Measurements from ENCODE around the gene CLIP1.
"Not testable (repeated sequence)": the region's sequence is repeated elsewhere in the genome, so short reads cannot be mapped to it uniquely, and the experiment has no call there.

CLIP1 gene

DNA sequence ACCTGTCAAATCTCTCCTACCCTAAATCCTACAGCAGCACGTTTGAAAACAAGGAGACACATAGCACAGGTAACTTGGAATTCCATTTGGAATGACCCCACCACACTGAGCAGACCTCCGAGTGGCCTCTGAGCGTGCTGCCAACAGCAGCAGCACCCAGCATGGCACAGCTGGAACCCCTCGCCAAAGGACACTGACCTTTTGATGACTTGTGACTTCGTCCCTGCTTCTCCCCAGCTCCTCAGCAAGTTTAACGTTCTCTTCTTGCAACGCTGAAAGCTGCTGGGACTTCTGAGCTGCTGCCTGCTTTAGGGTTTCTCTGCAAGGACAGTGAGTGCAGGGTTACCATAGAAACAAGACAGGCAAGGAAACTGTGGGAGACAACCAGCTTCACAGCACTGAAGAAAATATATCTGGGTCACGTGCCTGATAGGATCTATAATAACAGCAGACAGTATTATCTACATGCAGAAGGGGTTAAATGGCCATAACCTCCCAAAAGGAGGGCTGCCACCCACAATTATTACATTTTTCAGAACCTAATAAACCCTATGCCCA lies 112.8 kb downstream of the CLIP1 start:
- no peak for DNase-seq

DNA sequence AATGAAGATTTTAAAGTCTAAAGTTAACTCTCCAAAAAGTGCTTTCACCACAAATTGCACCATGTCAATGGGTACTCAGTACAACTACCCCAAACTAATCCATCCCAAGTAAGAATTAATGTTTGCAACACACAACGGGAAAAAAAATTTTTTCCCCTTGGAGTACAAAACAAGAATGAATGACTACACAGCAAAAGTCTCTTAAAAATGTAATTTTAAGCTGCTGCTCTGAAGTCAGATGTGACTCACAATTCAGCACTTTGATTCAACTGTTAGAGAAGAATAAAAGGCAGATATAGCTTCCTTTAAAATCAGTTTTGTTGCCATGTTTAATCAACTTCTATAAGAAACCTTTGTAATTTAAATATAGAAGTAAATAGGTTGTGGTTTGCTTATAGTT lies 113.7 kb downstream of the CLIP1 start:
- no peak for DNase-seq

DNA sequence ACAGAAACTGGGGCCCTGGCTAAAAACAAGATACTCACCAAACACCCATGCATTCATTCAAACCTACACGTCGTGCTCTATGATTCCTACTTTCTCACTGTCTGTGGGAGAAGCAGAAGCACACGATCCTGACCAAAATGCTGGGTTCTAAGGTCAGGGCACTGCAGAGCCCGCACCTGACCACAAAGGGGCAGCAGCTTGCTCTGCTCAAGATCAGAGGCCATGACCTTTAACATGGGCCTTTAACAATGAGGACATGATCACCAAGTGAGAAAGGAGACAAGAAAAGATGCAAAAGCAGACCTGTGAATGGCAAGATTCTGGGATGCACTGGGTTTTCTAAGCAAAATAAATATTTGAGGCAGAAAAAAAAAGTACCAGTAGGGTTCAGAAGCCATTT lies 116.1 kb downstream of the CLIP1 start:
- DNase-seq = no peak

GRCh38 chr12:122304924-122305323 lies 117.5 kb downstream of the CLIP1 start:
- no peak for DNase-seq

GRCh38 chr12:122303068-122303467 lies 119.4 kb downstream of the CLIP1 start:
- DNase-seq = no peak

GRCh38 chr12:122298071-122298748 lies 124.3 kb downstream of the CLIP1 start:
- no peak for DNase-seq

GRCh38 chr12:122297494-122297893 lies 125.0 kb downstream of the CLIP1 start:
- no peak for DNase-seq

- DNase-seq = no peak
These were observed 126.6 kb downstream of the CLIP1 start for GRCh38 chr12:122295877-122296276.

- DNase-seq = no peak
These were observed 129.4 kb downstream of the CLIP1 start for GRCh38 chr12:122293081-122293480.

DNA sequence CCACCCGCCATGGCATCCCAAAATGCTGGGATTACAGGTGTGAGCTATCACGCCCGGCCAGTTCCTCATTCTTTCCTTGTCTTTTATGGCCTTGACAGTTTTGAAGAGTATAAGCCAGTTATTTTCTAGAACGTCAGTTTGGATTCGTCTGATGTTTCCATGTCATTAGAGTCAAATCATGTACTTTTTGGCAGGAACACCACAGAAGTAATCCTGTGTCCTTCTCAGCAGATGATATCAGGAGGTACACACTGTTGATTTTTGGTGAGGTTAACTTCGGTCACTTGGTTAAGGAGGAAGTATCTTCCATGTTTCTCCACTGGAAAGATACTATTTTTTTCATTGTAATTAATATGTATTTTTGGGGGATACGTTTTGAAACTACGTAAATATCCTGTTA lies 131.0 kb downstream of the CLIP1 start:
- DNase-seq = no peak

DNA sequence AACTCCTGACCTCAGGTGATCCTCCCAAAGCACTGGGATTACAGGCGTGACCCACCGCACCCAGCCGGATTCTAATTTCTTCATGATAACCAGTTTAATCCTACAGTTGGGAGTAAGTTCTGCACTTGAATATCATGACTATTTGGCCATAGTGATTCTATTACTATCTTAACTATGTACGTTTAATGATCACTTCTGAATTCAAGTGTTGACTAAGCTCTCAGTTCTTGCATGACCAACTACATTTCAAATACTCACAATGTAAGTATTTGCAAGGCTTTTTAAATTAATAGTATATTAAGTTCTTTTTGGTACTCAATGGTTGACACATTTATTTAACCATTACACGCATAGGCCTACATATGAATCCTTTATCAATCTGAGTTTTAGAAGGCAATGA lies 138.8 kb downstream of the CLIP1 start:
- DNase-seq = no peak

- DNase-seq = no peak
These were observed 140.4 kb downstream of the CLIP1 start for GRCh38 chr12:122282061-122282460.

DNA sequence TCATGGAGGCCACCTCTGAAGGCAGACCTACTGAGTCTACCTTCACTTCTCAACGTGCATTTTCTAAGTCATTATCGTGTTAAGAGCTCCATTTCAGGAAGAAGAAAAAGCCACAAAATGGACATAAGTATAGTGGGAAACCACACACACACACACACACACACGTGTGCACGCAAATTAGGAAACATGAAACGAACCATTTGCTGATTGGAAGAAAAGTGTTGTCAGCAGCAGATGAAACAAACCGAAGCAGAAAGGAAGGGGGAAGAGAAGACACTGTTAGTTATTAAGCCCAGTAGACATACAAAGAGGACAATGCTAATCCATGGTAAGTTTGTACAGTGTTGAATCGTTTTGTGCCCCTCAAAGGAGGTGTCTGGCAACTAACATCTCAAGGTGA lies 146.2 kb downstream of the CLIP1 start:
- DNase-seq = no peak

- no peak for DNase-seq
These were observed 147.0 kb downstream of the CLIP1 start for GRCh38 chr12:122275459-122275858.

DNA sequence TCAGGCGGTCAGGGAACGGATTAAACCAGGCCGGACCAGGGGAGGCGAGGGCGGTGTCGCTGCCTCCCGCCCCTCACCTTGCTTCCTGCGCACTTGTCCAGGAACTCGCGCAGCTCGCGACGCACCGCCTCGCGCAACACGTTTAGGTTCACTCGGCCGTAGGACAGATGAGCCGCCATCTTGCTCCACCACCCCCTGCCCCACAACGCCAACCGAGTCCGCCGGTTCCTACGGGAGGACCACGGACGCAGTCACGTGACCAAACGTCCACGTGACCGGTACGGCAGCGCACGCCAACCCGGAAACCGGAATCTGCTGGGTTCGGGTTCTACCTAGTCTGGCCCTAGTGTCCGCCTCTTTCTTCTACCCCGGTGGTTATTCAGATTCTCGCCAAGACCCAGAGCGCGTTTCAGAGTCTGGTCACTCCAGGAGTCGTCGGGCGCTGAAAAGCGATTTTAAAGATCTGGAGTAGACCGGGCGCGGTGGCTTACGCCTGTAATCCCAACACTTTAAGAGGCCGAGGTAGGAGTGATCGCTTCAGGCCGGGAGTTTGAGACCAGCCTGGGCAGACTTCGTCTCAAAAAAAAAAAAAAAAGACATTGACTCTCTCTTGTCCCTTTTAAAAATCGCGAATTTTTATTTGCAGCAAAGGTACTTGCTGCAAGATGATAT lies 156.1 kb downstream of the CLIP1 start, which contains the start of gene VPS33A:
TSS of gene VPS33A (minus strand) at position 265 of the 672 bp plus-strand sequence. CDS start at position 179, 86 bp downstream.
- peak; percentile 90 for DNase-seq

DNA sequence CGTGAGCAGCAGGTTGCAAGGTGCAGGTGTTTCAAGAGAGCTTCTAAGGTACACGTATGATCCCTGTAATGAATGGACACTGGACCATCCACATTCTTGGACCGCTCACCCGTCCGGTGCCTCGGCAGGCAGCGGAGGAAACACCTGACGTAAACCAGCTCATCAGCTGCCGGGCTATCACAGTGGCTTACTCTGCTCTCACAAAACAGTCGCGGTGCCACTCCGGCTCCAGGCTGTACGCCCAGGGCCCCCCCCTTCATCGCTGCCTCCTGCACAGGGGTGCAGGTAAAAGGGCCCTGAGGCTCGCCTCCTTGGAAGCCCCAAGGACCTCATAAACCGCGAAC lies 156.6 kb downstream of the CLIP1 start:
- DNase-seq = no peak

GRCh38 chr12:122265476-122265875 lies 157.0 kb downstream of the CLIP1 start:
- no peak for DNase-seq

- DNase-seq = not testable (repeated sequence)
These were observed 161.7 kb downstream of the CLIP1 start for GRCh38 chr12:122260735-122261134.

- DNase-seq = not testable (repeated sequence)
These were observed 163.5 kb downstream of the CLIP1 start for GRCh38 chr12:122258939-122259338.

DNA sequence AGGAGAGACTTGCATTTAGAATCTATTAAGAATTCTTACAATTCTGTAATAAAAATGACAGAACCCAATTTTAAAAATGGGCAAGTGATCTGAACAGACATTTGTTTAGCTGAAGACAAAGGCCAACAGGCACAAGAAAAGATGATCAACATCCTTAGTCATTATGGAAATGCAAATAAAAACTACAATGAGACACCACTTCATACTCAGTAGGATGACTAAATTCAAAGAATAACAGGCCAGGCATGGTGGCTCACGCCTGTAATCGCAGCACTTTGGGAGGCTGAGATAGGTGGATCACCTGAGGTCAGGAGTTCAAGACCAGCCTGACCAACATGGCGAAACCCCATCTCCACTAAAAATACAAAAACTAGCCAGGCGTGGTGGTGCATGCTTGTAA lies 164.0 kb downstream of the CLIP1 start:
- DNase-seq = not testable (repeated sequence)

DNA sequence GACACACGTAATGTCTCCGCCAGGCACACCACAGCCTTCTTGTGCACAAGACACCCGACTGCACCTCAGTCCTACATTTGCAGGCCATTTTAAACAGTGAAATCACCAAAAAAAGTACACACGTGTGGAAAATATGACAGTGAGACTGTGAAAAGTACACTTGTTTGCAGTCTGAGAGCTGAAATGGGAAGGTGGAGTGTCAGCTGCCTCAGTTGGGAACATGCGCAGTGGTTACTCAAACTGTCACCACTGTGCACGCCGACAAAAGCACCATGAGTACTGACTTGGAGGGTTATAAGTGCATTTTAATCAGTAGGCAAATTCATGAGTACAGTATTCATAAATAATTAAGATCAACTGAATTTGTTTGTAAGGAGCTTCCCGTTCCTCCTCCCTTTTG lies 171.9 kb downstream of the CLIP1 start:
- DNase-seq = no peak

GRCh38 chr12:122250047-122250446 lies 172.4 kb downstream of the CLIP1 start:
- no peak for DNase-seq

GRCh38 chr12:122245553-122245952 lies 176.9 kb downstream of the CLIP1 start:
- DNase-seq = no peak

DNA sequence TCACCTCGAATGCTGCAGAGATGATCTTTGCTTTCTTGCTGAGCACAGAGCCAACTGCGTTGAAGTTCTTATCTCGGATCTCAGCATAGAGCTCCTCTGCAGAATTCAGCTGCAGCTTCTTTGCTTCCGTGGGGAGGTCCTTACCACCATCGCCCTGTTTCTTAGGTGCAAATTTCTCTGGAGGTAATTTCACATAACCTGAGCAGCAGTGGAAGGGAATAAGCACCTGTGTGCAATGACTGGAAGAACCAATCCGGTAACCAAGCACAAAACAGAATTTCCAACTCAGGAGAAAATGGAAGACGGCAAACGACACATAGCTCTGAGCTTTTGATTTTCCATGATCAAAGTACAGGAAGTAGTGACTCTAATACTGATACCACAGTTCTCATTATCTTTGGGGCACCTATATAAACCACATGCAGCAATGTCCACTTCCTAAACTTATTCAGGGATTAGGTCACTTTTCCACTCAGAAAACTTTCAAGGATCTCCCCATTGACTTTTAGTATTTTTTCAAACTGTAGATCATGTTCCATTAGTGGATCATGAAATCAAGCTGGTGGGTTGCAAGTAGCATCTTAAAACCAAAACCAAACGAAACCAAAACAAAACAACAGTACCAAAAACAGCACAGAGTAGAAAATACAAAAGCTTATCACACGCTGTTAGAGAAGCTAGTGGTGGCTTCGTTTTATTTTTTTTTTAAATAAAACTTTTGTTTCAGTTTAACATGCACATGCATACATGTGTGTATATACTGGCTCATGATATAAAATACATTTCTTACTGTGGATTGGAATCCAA lies 177.7 kb downstream of the CLIP1 start:
- peak; percentile 5 for DNase-seq

Measured in activated gamma-delta T cell treated with Interleukin-2 at 50 U/mL for 16 hours (primary cell).